ENCODE results near the gene APOB.

The APOB gene

DNA sequence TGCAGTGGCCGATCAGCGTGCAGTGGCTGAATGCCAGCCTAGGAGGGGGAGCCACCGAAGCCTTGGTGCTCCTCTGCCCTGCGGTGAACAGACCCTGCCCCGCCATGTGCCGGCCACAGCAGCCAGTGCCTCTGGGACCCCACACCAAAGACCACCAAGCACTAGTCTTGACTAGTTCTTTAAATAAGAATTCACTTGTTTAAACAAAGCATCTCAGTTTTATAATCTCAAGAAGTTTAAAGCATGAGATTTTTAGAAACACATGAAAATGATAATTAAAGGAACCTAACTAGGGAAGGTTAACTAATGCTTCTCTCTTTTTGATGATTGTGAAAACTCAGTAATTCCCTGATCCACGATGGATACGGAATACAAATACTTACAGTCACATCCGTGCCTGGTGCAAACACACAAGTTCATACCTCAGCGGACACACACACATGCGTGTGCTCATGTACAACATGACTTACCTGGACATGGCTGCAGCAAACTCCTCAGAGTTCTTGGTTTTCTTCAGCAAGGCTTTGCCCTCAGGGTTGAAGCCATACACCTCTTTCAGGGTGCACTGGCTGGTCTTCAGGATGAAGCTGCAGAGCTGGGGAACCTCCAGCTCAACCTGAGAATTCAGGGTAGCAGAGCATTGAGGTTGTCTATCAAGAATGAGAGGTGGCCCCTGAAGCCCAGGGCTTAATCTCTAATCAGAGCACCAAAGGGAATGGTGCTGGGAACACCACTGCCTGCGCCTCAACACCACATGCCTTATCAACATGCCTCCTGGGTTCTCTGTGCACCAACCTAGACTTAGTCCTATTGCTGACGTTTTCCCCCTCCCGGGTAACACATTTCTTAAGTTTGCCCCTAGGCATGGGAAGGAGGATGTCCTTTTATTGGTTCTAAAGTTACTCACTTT, 3.1 kb downstream of the APOB start:
- Histone ChIP-seq H3K36me3 (ENCODE audit: insufficient read depth, low read length) (no peaks in the 10 kb centered on the region), H3K4me1 (ENCODE audit: insufficient read depth, low read length) (no peaks in the 10 kb centered on the region), H3K9ac (ENCODE audit: low read depth, low read length) (no peak overlapping the region), H3K4me2 (ENCODE audit: insufficient read depth, low read length) (no peak overlapping the region), H3K79me2 (ENCODE audit: insufficient read depth, low read length) (no peaks in the 10 kb centered on the region), H3K27ac (ENCODE audit: low read length) (no peak overlapping the region), H3K27me3 (ENCODE audit: insufficient read depth, low read length, poor library complexity) (no peaks in the 10 kb centered on the region), H3K4me3 (ENCODE audit: low read depth in 1 of 2, low read length in 2 of 2) (no peak overlapping the region), H2AFZ (ENCODE audit: low read depth, low read length) (no peak overlapping the region), H4K20me1 (ENCODE audit: insufficient read depth, low read length) (no peaks in the 10 kb centered on the region), H3K9me3 (ENCODE audit: insufficient read depth, low read length, severe bottlenecking) (no peaks in the 10 kb centered on the region)
- no peak for ATAC-seq (ENCODE audit: insufficient read depth, low read depth)
- TF ChIP-seq CTCF (IDR thresholded peaks at IDR 0.05; ENCODE audit: borderline replicate concordance, extremely low read depth, low read length, poor library complexity, severe bottlenecking) = no peak
- no peak for TF ChIP-seq EZH2 (IDR thresholded peaks at IDR 0.05; ENCODE audit: borderline replicate concordance, low read depth, low read length, severe bottlenecking)
- no peak for DNase-seq

GRCh38 chr2:21039979-21040467, 3.9 kb downstream of the APOB start:
- Histone ChIP-seq H3K4me2 (ENCODE audit: insufficient read depth, low read length) (no peak overlapping the region), H3K36me3 (ENCODE audit: insufficient read depth, low read length) (no peaks in the 10 kb centered on the region), H2AFZ (ENCODE audit: low read depth, low read length) (no peak overlapping the region), H4K20me1 (ENCODE audit: insufficient read depth, low read length) (no peaks in the 10 kb centered on the region), H3K9ac (ENCODE audit: low read depth, low read length) (no peak overlapping the region), H3K27me3 (ENCODE audit: insufficient read depth, low read length, poor library complexity) (no peaks in the 10 kb centered on the region), H3K4me3 (ENCODE audit: low read depth in 1 of 2, low read length in 2 of 2) (no peak overlapping the region), H3K9me3 (ENCODE audit: insufficient read depth, low read length, severe bottlenecking) (no peaks in the 10 kb centered on the region), H3K27ac (ENCODE audit: low read length) (no peak overlapping the region), H3K4me1 (ENCODE audit: insufficient read depth, low read length) (no peaks in the 10 kb centered on the region), H3K79me2 (ENCODE audit: insufficient read depth, low read length) (no peaks in the 10 kb centered on the region)
- TF ChIP-seq EZH2 (IDR thresholded peaks at IDR 0.05; ENCODE audit: borderline replicate concordance, low read depth, low read length, severe bottlenecking) (no peak), CTCF (IDR thresholded peaks at IDR 0.05; ENCODE audit: borderline replicate concordance, extremely low read depth, low read length, poor library complexity, severe bottlenecking) (no peak)
- no peak for DNase-seq
- ATAC-seq (ENCODE audit: insufficient read depth, low read depth) = no peak

GRCh38 chr2:21039080-21039556, 4.8 kb downstream of the APOB start:
- H3K9ac ChIP-seq (ENCODE audit: low read depth, low read length) = no peak overlapping the region
- no peak overlapping the region for H3K4me3 ChIP-seq (ENCODE audit: low read depth in 1 of 2, low read length in 2 of 2)
- H3K27me3 ChIP-seq (ENCODE audit: insufficient read depth, low read length, poor library complexity) = no peaks in the 10 kb centered on the region
- no peaks in the 10 kb centered on the region for H4K20me1 ChIP-seq (ENCODE audit: insufficient read depth, low read length)
- H3K9me3 ChIP-seq (ENCODE audit: insufficient read depth, low read length, severe bottlenecking) = no peaks in the 10 kb centered on the region
- H3K36me3 ChIP-seq (ENCODE audit: insufficient read depth, low read length) = no peaks in the 10 kb centered on the region
- no peak for DNase-seq
- H3K27ac ChIP-seq (ENCODE audit: low read length) = no peak overlapping the region
- H2AFZ ChIP-seq (ENCODE audit: low read depth, low read length) = no peak overlapping the region
- H3K4me1 ChIP-seq (ENCODE audit: insufficient read depth, low read length) = no peaks in the 10 kb centered on the region
- ATAC-seq (ENCODE audit: insufficient read depth, low read depth) = no peak
- TF ChIP-seq CTCF (IDR thresholded peaks at IDR 0.05; ENCODE audit: borderline replicate concordance, extremely low read depth, low read length, poor library complexity, severe bottlenecking) (no peak), EZH2 (IDR thresholded peaks at IDR 0.05; ENCODE audit: borderline replicate concordance, low read depth, low read length, severe bottlenecking) (no peak)
- H3K4me2 ChIP-seq (ENCODE audit: insufficient read depth, low read length) = no peak overlapping the region
- H3K79me2 ChIP-seq (ENCODE audit: insufficient read depth, low read length) = no peaks in the 10 kb centered on the region

Measured in DND-41 (cell line).